Cardiac fibroblast (primary cell): ENCODE data around the gene SLC29A2.

Experiments
- DNase-seq, 2 donors: peaks; one replicate each; pipeline versions ENCODE4 v3.0.0 to v3.0.0-alpha.2; 2010; ENCODE audit warnings: low read depth in 2 of 2
- H3K4me3 ChIP-seq, 2 donors: replicated peaks in 1 of 2; 1 replicate in 1 of 2; 2 replicates in 1 of 2; pipeline ENCODE4 v1.5.1; 2011; ENCODE audit warnings: low read depth in 2 of 2, low read length in 2 of 2, mild to moderate bottlenecking in 2 of 2, moderate library complexity in 1 of 2
- CTCF ChIP-seq: IDR thresholded peaks from one replicate; pipeline ENCODE4 v1.5.1; 2011; ENCODE audit warnings: low read depth, mild to moderate bottlenecking, low read length, inconsistent platforms

Gene SLC29A2, protein sequence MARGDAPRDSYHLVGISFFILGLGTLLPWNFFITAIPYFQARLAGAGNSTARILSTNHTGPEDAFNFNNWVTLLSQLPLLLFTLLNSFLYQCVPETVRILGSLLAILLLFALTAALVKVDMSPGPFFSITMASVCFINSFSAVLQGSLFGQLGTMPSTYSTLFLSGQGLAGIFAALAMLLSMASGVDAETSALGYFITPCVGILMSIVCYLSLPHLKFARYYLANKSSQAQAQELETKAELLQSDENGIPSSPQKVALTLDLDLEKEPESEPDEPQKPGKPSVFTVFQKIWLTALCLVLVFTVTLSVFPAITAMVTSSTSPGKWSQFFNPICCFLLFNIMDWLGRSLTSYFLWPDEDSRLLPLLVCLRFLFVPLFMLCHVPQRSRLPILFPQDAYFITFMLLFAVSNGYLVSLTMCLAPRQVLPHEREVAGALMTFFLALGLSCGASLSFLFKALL

DNA sequence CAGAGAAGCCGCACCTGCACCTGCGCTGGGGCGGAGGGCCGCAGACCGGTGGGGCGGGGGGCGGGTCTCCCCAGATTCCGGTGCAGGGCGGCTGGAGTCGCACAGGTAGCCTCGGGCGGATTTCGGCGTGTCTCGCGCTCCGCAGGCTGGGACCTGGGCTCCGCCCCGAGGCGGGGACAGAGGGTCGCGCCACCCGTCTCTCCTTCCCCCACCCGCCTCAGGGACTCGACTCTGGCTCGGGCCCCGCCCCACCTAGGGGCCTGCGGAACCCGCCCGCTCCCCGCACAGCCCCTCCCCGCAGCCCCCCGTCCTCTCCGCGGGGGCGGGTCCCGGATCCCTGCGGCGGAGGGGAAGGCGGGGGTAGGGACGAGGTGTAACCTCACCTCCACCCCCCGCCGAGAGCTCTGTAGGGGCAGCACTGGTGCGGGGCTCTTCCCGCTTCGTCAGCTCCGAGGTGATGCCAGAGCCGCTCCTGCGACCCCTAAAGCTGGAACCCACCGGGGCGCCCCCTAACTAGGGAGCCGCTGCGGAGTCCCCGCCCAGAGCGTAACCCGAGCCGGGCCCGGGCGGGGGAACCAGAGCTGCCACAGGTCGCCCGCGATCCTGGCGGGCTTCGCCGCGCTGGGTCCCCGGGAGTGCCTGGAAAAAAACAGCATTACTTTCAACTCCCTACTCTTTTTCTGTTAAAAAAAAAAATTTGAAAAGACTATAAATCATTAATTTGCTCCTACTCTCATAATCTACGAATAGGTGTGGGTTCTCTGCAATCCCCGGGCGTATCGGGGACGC is at the start of gene SLC29A2:
Gene SLC29A2 (minus strand): TSS at position 134 of the 789 bp plus-strand sequence. CDS start 169 bp downstream, outside the sequence.
- peak within 1 kb of the TSS; percentile 51 to 53 for H3K4me3 ChIP-seq
- DNase-seq: no peak
- TF ChIP-seq CTCF: no peak

- DNase-seq: no peak
- no peak for TF ChIP-seq CTCF
- no peak within 1 kb of the TSS for H3K4me3 ChIP-seq
Observed at GRCh38 chr11:66420671-66421476, 49.3 kb upstream of the SLC29A2 start, which contains the start of gene NPAS4. Gene NPAS4, plus strand, starts transcription at chr11:66421035. Its CDS starts 145 bp downstream, at chr11:66421180.

- H3K4me3 ChIP-seq: no peak overlapping the region
- TF ChIP-seq CTCF: no peak
- no peak for DNase-seq
Observed at GRCh38 chr11:66419825-66420224, 48.3 kb upstream of the SLC29A2 start.

- no peak for TF ChIP-seq CTCF
- no peak for DNase-seq
- H3K4me3 ChIP-seq: no peak overlapping the region
Observed at GRCh38 chr11:66418986-66419308, 47.4 kb upstream of the SLC29A2 start.

GRCh38 chr11:66418168-66418985 is 46.8 kb upstream of the SLC29A2 start:
- no peak overlapping the region for H3K4me3 ChIP-seq
- DNase-seq: peak; percentile 93 to 97
- TF ChIP-seq CTCF: peak; percentile 50

- H3K4me3 ChIP-seq: no peak overlapping the region
- TF ChIP-seq CTCF: no peak
- no peak for DNase-seq
Observed at GRCh38 chr11:66417000-66417399, 45.4 kb upstream of the SLC29A2 start.
